IPS DF 6.9 (cell line): Measurements from ENCODE around the gene TSPAN1.

ENCODE experiments used
- DNase-seq: peaks from one replicate; pipeline ENCODE4 v3.0.0-alpha.2; 2013; ENCODE audit warnings: low read depth, low spot score
- H3K27ac ChIP-seq: one replicate; pipeline ENCODE4 v1.5.1; 2013; ENCODE audit warnings: low read length, control low read depth
- H3K27me3 ChIP-seq: 2 replicates; pipeline ENCODE4 v1.6.1; 2013; ENCODE audit warnings: mild to moderate bottlenecking, low read length; ENCODE audit not compliant: control insufficient read depth, insufficient read depth
- H3K36me3 ChIP-seq: 2 replicates; pipeline ENCODE4 v1.6.1; 2013; ENCODE audit warnings: low read length; ENCODE audit not compliant: control insufficient read depth, insufficient read depth
- H3K4me1 ChIP-seq: 2 replicates; pipeline ENCODE4 v1.6.1; 2013; ENCODE audit warnings: low read length; ENCODE audit not compliant: control insufficient read depth, insufficient read depth
- H3K4me3 ChIP-seq: 2 replicates; pipeline ENCODE4 v1.5.1; 2013; ENCODE audit warnings: mild to moderate bottlenecking, low read length
- H3K9me3 ChIP-seq: 2 replicates; pipeline ENCODE4 v1.6.1; 2013; ENCODE audit warnings: low read length, inconsistent platforms; ENCODE audit not compliant: control insufficient read depth, insufficient read depth
- WGBS: extraction: QIAGEN DNeasy Blood & Tissue Kit; methylation state at CpG from one replicate; pipeline ENCODE4 v1.1.7; 2013; ENCODE audit warnings: mixed read lengths, missing lambda C conversion rate; ENCODE audit not compliant: insufficient read length, insufficient coverage; 5-methylcytosine and 5-hydroxymethylcytosine counted together

The TSPAN1 gene

GRCh38 chr1:46134660-46135331 is 40.1 kb upstream of the TSPAN1 start:
- no peaks in the 10 kb centered on the region for H3K9me3 ChIP-seq
- H3K27me3 ChIP-seq = no peaks in the 10 kb centered on the region
- H3K27ac ChIP-seq = no peak overlapping the region
- no peak for DNase-seq
- no peak overlapping the region for H3K4me3 ChIP-seq
- WGBS = no CpG with 5 or more reads among the region's 3 CpGs
- no peaks in the 10 kb centered on the region for H3K36me3 ChIP-seq
- peaks cover 2% of the 10 kb centered on the region; the same call in 1 of the 2 replicates for H3K4me1 ChIP-seq

DNA sequence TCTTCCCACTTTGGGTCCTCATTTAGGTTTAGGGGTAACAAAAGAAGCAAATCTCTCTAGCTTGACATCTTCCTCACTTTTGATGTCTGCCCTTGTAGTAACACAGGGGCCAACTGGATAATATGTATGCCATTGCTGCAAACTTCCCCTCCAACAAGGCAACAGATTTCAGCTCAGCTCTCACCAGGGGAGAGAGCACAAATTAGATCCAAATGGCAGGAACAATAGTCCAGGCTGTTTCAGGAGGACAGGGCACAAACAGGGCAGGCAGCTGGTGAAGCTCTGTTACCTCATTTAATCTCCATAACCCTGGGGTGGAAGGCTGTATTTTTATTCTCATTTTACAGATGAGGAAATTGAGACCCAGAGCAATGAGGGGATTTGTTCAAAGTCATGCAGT is 38.2 kb upstream of the TSPAN1 start:
- Histone ChIP-seq H3K4me1 (peaks cover 2% of the 10 kb centered on the region; the same call in 1 of the 2 replicates), H3K36me3 (no peaks in the 10 kb centered on the region), H3K27me3 (no peaks in the 10 kb centered on the region), H3K4me3 (no peak overlapping the region), H3K27ac (no peak overlapping the region), H3K9me3 (no peaks in the 10 kb centered on the region)
- DNase-seq = no peak

DNA sequence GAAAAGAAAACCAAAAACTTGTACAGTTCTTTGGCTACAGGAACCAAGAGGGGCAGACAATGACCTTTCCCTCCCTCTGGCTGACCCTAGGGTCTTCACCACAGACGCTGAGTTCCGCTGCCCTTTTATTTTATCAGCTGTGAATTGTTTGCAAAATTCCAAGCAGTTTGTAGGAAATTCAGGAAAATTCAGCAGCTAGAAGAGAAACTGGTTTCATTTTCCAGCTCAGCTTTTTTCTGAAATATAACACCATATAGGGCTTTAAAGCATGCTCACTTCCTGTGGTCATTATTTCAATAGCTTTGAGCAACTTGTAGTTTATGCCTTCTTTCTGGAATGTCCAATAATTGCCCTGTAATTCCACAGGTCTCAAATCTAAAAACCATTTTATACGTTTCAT is 37.0 kb upstream of the TSPAN1 start:
- no peaks in the 10 kb centered on the region for H3K36me3 ChIP-seq
- no peaks in the 10 kb centered on the region for H3K9me3 ChIP-seq
- DNase-seq = no peak
- H3K4me1 ChIP-seq = peaks cover 2% of the 10 kb centered on the region; the same call in 1 of the 2 replicates
- H3K27ac ChIP-seq = no peak overlapping the region
- no CpG with 5 or more reads among the region's 3 CpGs for WGBS
- H3K27me3 ChIP-seq = no peaks in the 10 kb centered on the region
- H3K4me3 ChIP-seq = no peak overlapping the region

DNA sequence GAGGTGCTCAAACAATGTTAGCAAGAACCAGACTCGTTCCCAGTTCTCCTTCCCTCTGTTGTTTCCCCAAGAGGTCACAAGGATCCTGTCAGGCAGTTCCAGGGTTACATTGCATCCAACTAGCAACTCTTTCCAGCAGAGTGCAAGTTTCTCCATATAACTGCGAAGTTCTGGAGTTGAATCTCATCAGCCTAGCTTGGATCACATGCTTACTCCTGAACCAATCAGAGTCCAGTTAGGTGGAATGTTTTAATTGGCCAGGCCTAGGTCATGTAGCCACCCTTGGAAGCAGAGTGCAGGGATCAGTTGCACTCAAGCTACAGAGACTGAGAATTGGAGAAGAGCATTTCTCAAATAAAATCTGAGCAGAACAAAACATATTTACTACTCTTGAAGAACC is 26.6 kb upstream of the TSPAN1 start:
- H3K36me3 ChIP-seq = no peaks in the 10 kb centered on the region
- no peaks in the 10 kb centered on the region for H3K4me1 ChIP-seq
- H3K27me3 ChIP-seq = no peaks in the 10 kb centered on the region
- no peak for DNase-seq
- no peak overlapping the region for H3K4me3 ChIP-seq
- no CpG with 5 or more reads among the region's 2 CpGs for WGBS
- H3K27ac ChIP-seq = no peak overlapping the region
- H3K9me3 ChIP-seq = no peaks in the 10 kb centered on the region

DNA sequence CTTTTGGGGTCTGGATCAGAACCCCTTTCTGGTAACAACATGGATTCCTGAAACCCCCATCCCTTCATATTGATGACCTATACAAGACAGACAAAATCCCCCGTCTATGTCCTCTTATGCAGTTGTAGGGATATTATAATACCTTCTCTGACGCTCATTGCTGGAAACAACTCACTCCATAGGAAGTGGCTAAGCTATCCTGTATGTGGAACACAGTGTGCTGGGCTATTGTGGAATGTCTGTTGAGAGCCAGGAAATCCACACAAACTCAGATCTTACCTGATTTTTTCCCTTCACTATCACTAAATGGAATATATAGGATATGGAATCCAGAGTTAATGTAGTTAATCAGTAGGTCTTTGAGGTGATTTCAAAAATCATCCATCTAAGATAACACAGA is 24.8 kb upstream of the TSPAN1 start:
- Histone ChIP-seq H3K27ac (no peak overlapping the region), H3K4me1 (no peaks in the 10 kb centered on the region), H3K36me3 (no peaks in the 10 kb centered on the region), H3K9me3 (no peaks in the 10 kb centered on the region), H3K27me3 (no peaks in the 10 kb centered on the region), H3K4me3 (no peak overlapping the region)
- no CpG with 5 or more reads among the region's 2 CpGs for WGBS
- DNase-seq = no peak

DNA sequence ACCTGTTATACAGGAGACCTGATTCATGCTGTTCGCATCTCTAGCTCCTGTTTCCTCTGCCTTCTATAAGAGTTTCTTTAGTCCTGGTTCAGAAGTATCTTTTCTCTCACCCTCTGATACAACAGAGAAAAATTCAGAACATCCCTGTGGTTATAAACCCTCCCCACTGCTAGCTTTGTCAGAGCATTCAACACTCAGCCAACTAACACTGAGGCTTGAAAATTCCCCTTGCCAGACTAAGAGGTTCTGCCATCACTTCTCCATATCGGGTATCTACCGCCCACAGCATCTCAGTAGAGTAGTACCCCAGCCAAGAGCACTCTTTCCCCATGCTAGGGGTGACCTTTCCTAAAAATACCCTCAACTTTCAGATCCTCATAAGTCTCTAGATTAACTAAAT is 22.9 kb upstream of the TSPAN1 start:
- no peak overlapping the region for H3K4me3 ChIP-seq
- no peak for DNase-seq
- H3K4me1 ChIP-seq = no peaks in the 10 kb centered on the region
- no CpG with 5 or more reads among the region's 3 CpGs for WGBS
- no peaks in the 10 kb centered on the region for H3K27me3 ChIP-seq
- H3K36me3 ChIP-seq = no peaks in the 10 kb centered on the region
- no peaks in the 10 kb centered on the region for H3K9me3 ChIP-seq
- H3K27ac ChIP-seq = no peak overlapping the region

DNA sequence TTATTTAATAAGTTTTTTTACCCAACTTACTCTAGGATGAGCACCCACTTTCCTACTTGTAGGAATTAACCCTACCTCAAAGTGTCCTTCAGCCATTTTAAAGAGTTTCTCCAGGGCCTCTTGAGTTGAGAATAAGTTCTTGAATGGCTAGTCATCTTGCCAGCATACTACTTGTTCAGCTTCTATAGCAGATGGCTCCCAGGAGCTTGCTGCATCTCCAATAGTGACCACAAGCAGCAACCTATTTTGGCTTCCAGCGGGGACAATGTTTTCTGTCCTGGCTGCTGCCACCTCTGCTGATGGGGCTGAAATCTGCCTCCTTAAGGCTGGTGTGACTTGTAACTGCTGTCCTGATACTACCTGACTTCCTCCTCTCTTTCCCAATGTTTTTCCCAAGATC is 21.7 kb upstream of the TSPAN1 start:
- Histone ChIP-seq H3K4me1 (no peaks in the 10 kb centered on the region), H3K4me3 (no peak overlapping the region), H3K27me3 (no peaks in the 10 kb centered on the region), H3K9me3 (no peaks in the 10 kb centered on the region), H3K27ac (no peak overlapping the region), H3K36me3 (no peaks in the 10 kb centered on the region)
- no CpG with 5 or more reads among the region's 1 CpG for WGBS
- no peak for DNase-seq

DNA sequence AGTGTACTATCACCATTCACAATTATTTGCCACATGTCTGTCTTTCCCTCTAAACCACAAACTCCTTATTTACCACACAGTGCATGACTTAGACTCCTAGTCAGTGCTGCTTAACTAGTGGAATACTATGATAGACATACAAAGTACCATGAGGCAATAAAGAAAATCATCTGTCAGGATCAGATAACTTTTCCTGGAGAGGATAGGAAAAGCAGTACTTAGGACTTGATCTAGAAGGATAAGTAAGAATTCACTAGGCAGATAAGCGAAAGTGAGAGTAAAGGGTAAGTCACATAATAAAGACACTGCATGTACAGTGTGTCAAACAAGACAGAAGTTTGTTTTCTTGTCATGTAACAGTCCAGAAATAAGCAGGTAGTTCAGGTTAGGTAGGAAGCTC is 21.2 kb upstream of the TSPAN1 start:
- WGBS = no CpG with 5 or more reads among the region's 1 CpG

DNA sequence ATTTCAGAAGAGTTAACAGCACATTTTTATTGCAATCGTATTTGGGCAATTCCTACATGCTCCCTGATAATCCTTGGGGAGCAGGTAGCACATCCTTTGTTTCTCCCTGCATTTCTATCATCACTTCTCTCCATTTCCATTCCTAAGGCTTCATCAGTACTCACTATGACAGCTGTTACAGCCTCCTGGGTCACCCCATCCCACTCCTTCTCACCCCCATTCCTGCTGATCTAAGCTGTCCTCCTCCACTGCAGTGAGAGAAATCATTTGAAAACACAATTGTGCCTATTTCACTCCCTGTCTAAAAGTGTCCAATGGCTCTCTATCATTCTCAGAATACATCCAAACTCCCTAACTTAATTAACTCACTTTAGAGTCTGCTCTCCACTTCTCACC is 17.0 kb upstream of the TSPAN1 start:
- Histone ChIP-seq H3K4me1 (no peaks in the 10 kb centered on the region), H3K36me3 (no peaks in the 10 kb centered on the region), H3K9me3 (no peaks in the 10 kb centered on the region), H3K27me3 (no peaks in the 10 kb centered on the region), H3K27ac (no peak overlapping the region), H3K4me3 (no peak overlapping the region)
- no CpG with 5 or more reads among the region's 1 CpG for WGBS
- DNase-seq = no peak

More for the DNA sequence above, 21.2 kb upstream of the TSPAN1 start:
- no peak overlapping the region for H3K27ac ChIP-seq
- DNase-seq = no peak
- no peaks in the 10 kb centered on the region for H3K27me3 ChIP-seq
- H3K36me3 ChIP-seq = no peaks in the 10 kb centered on the region
- H3K4me1 ChIP-seq = no peaks in the 10 kb centered on the region
- no peaks in the 10 kb centered on the region for H3K9me3 ChIP-seq
- H3K4me3 ChIP-seq = no peak overlapping the region

- Histone ChIP-seq H3K9me3 (no peaks in the 10 kb centered on the region), H3K27me3 (no peaks in the 10 kb centered on the region), H3K4me3 (no peak overlapping the region), H3K27ac (no peak overlapping the region), H3K4me1 (no peaks in the 10 kb centered on the region), H3K36me3 (no peaks in the 10 kb centered on the region)
- WGBS = no CpG with 5 or more reads among the region's 13 CpGs
- no peak for DNase-seq
Measured at GRCh38 chr1:46158312-46159281, 16.3 kb upstream of the TSPAN1 start.
